A549 (cell line): ENCODE results near the gene SELENOW.

Experiments
- ELK1 ChIP-seq: fragments of 150-350 bp; IDR thresholded peaks from 2 replicates; pipeline ENCODE4 v1.6.1; 2014; ENCODE audit warnings: low read depth, mild to moderate bottlenecking, low read length
- MAZ ChIP-seq: fragments of 150-350 bp; IDR thresholded peaks from 2 replicates; pipeline ENCODE4 v1.6.1; 2014; ENCODE audit warnings: antibody characterized with exemption, low read depth, low read length, borderline replicate concordance
- RFX5 ChIP-seq: fragments of 450-650 bp; IDR thresholded peaks from 2 replicates; pipeline ENCODE4 v1.7.1; 2014; ENCODE audit warnings: antibody characterized with exemption, mild to moderate bottlenecking, moderate library complexity
- RNF2 ChIP-seq: fragments of 200-600 bp; sonication (generic); IDR thresholded peaks from 2 replicates; pipeline ENCODE4 v1.6.1; 2016; ENCODE audit warnings: low read depth, mild to moderate bottlenecking, antibody characterized with exemption, moderate library complexity, borderline replicate concordance

DNA sequence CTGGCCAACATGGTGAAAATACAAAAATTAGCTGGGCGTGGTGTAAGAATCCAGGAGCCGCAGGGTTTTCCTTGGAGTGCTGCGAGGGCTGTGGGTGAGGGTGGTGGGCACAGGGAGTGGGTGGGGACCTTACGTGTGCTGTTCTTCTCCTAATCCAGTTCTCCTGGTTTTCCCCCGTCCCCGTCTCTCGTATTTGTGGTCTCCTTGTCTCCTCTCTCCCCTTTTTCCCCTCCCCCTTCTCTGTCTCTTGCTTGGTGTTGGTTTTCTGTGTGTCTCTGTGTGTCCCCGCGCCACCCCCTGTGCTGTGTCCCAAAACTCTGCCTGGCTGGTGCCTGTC, 1.7 kb downstream of the SELENOW start:
- TF ChIP-seq RFX5 (no peak), MAZ (no peak), ELK1 (no peak), RNF2 (no peak)
